Peyer's patch (tissue), 4 donors: ENCODE results near the gene AHI1. TPM values are rescaled to one million over a fixed set of nuclear protein-coding genes. Genes with fewer than 3 reads are reported as not detected.

Source experiments
- DNase-seq, 3 donors: peaks; one replicate each; pipeline ENCODE4 v3.0.0-alpha.2; 2017 to 2019
- H3K27ac ChIP-seq, 4 donors: fragments of 200-600 bp; sonication (generic); one replicate each; pipeline ENCODE4 v1.5.1; 2016 to 2019
- H3K27me3 ChIP-seq, 2 donors: fragments of 200-600 bp; sonication (generic); one replicate each; pipeline ENCODE4 v1.5.1; 2019
- H3K36me3 ChIP-seq, 3 donors: fragments of 200-600 bp; sonication (generic); one replicate each; pipeline ENCODE4 v1.5.1; 2016 to 2019
- H3K4me1 ChIP-seq, 4 donors: fragments of 200-600 bp; sonication (generic); one replicate each; pipeline ENCODE4 v1.5.1; 2016 to 2019
- H3K4me3 ChIP-seq, 4 donors: fragments of 200-600 bp; sonication (generic); 1 replicate in 3 of 4; 2 replicates in 1 of 4; pipeline ENCODE4 v1.5.1; 2016 to 2019; ENCODE audit warnings: mild to moderate bottlenecking in 1 of 4
- H3K9me3 ChIP-seq, 4 donors: fragments of 200-600 bp; sonication (generic); one replicate each; pipeline ENCODE4 v1.5.1; 2016 to 2019; ENCODE audit warnings: mild to moderate bottlenecking in 1 of 4
- POLR2A ChIP-seq, 2 donors: fragments of 450-650 bp; IDR thresholded peaks; one replicate each; pipeline ENCODE4 v1.5.1; 2017; ENCODE audit warnings: antibody characterized with exemption in 2 of 2, mild to moderate bottlenecking in 2 of 2, moderate library complexity in 2 of 2
- small RNA-seq, 2 donors: library from RNA; depleted of rRNA; stranded (forward); fragments of <200 nt; gene quantifications; one replicate each; pipeline ENCODE3, GENCODE V24; 2016
- total RNA-seq, 4 donors: library from RNA; depleted of rRNA; stranded (reverse); fragments of >200 nt; gene quantifications; one replicate each; pipeline ENCODE4 v1.1.0, GENCODE V29; 2016
- TF ChIP-seq, protein P1 (sequence below), 6 experiments: fragments of 450-650 bp in 4 of 6; fragments of 200-600 bp in 2 of 6; sonication (generic) in 1 of 6; IDR thresholded peaks; one replicate each; pipeline ENCODE4 v1.5.1; 2017 to 2019; ENCODE audit warnings: antibody characterized with exemption in 6 of 6, mild to moderate bottlenecking in 3 of 6, moderate library complexity in 1 of 6

AHI1 gene
- total RNA-seq, 4 donors from 2014 or later = 4.4 to 141 (median 17.6) TPM

DNA sequence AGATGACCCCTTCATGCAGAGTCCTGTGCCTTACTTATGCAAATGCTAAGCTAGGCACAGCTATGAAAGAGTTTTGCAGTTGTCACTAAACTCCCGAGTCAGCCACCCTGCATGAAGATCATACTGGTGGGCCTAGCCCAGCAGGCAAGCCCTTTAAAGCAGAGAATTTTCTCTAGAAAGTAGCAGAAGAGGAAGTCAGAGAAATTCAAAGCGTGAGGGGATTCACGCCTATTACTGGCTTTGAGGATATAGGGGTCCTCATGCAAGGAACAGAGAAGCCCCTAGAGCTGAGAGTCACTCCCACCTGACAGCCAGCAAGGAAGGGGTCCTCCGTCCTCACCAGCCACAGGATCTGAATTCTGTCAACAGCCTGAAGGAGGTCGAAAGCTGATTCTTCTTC lies 261.8 kb downstream of the AHI1 start:
- Histone ChIP-seq H3K27me3 (no peaks in the 10 kb centered on the region), H3K4me1 (no peaks in the 10 kb centered on the region), H3K27ac (no peak overlapping the region), H3K4me3 (no peak overlapping the region), H3K9me3 (no peaks in the 10 kb centered on the region), H3K36me3 (no peaks in the 10 kb centered on the region)
- TF ChIP-seq, protein P1, sequence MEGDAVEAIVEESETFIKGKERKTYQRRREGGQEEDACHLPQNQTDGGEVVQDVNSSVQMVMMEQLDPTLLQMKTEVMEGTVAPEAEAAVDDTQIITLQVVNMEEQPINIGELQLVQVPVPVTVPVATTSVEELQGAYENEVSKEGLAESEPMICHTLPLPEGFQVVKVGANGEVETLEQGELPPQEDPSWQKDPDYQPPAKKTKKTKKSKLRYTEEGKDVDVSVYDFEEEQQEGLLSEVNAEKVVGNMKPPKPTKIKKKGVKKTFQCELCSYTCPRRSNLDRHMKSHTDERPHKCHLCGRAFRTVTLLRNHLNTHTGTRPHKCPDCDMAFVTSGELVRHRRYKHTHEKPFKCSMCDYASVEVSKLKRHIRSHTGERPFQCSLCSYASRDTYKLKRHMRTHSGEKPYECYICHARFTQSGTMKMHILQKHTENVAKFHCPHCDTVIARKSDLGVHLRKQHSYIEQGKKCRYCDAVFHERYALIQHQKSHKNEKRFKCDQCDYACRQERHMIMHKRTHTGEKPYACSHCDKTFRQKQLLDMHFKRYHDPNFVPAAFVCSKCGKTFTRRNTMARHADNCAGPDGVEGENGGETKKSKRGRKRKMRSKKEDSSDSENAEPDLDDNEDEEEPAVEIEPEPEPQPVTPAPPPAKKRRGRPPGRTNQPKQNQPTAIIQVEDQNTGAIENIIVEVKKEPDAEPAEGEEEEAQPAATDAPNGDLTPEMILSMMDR (IDR thresholded peaks at IDR 0.05) = no peak
- TF ChIP-seq POLR2A (IDR thresholded peaks at IDR 0.05) = no peak
- no peak for DNase-seq

DNA sequence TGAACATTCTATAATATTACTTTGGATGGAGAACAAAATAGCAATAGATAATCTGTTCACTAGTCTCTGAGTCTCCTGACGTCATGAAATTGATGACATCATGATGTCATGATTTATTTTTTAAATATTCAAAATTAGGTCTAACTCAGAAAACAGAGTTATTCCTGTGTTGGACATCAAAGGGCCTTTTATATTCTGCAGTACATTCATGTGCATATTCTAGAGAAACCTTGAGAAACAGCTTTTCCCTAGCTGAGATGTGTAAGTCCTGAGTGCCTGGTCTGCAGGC lies 263.1 kb downstream of the AHI1 start:
- Histone ChIP-seq H3K4me3 (no peak overlapping the region), H3K4me1 (no peaks in the 10 kb centered on the region)
- no peak for TF ChIP-seq POLR2A (IDR thresholded peaks at IDR 0.05)

DNA sequence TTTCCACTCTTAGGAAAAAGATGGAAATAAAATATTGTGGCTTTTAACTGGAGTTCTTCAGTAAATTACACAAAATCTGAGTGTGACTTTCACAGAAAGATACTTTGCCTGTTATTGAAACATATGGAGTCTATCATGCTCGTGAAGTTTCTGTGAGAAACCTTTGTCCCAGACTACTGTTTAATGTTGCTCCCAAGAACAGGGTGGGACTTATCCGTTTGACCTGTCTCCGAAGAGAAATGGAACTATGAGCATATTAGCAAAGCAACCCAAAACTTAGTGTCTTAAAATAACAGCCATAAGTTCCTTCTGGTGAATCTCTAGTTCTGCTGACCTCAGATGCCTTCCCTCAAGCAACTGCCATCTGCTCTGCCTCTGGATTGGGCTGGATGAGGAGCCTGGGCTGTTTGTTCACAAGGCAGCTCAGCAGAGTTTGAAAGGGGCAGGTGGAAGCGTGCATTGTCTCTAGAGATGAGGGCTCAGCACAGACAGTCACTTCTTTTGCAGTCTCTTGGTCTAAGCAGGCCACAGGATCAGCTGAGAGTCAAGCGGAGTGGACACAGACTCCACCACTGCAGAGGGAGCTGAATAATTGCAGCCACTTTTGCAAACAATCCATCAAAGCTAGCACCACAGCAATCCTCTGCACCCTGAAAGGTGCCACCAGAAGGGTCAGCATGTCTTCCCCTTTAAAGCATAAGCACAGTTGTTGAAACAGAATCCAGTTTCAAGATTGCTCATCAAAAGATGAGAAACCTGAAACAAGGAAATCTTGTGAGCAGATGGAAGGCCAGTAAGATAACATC lies 263.7 kb downstream of the AHI1 start:
- H3K36me3 ChIP-seq = no peaks in the 10 kb centered on the region
- no peak for DNase-seq

More for the DNA sequence above, 263.1 kb downstream of the AHI1 start:
- no peak overlapping the region for H3K27ac ChIP-seq
- H3K27me3 ChIP-seq = no peaks in the 10 kb centered on the region
- DNase-seq = no peak
- no peaks in the 10 kb centered on the region for H3K9me3 ChIP-seq
- H3K36me3 ChIP-seq = no peaks in the 10 kb centered on the region

More for the DNA sequence above, 263.7 kb downstream of the AHI1 start:
- Histone ChIP-seq H3K27ac (no peak overlapping the region), H3K4me3 (no peak overlapping the region), H3K9me3 (no peaks in the 10 kb centered on the region), H3K4me1 (no peaks in the 10 kb centered on the region), H3K27me3 (no peaks in the 10 kb centered on the region)
- TF ChIP-seq POLR2A (IDR thresholded peaks at IDR 0.05) = no peak
- TF ChIP-seq, protein P1 (IDR thresholded peaks at IDR 0.05) = no peak

Small RNAs within 50 kb of the gene (small RNA-seq; reads per million reads assigned to genes)
- gene MIR548A2 (0 reads per million in 2 donors), gene RF00019 (0 reads per million in 2 donors)
